Activated T-cell treated with anti-CD3 and anti-CD28 coated beads for 4 hours (primary cell): ENCODE data around the gene TAF6.
"Not testable (repeated sequence)": the region's sequence is repeated elsewhere in the genome, so short reads cannot be mapped to it uniquely, and the experiment has no call there.

Experiments
- DNase-seq: peaks from one replicate; pipeline ENCODE4 v3.0.0-alpha.2; 2020

The TAF6 gene

DNA sequence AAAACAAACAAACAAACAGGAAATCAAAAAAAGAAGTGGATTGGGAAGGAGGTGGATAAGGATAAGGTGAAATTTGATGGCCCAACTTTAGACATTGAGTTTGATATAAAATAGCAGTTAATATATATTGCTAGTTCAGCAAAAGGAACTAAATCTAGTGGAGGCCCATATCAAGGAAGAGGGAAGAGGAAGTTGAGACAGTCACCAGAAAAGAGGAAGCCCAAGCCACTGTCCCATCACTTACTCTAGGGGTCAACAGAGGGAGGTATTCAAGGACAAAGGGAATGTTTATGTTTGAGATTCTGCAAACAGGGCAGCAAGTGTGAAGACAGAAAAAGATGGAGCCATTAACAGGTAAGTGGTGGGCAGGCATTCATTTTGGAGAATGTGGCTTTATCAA, 33.2 kb upstream of the TAF6 start:
- DNase-seq: no peak

DNA sequence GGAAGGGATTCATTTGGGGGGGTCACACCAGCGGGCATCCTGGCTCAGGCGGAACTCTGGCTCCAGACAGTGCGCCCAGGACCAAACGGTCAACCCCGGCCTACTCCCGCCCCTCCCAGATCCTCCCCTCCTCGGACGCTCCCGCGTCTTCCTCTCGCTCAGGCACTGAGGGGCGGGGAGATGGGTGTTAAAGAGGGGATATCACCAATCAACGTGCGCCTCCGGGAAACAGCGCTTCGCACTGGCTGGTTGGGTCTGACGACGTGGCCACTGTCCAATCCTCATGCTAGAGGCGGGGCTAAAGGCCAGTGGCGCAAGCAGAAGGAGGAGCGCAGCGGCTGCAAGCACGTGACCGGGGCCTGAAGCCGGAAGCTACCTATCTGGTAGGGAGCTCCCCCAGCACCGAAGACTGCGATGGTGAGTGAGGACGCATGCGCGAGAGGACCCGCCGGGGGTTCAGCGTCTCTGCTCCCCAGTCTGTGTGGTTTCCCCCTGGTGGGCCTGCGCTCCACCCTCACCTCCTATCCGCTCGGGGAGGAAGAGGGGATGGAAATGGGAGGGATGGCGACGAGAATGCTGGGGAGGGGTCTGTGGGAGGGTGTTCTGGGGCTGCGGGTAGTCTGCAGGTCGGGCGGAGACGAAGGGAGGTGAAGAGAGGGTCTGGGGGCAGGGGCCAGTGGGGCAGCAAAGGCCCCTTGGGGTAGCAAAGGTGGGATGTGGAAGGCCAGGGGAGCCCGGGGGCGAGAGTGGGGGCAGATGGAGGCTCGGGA, 29.6 kb upstream of the TAF6 start, which contains the start of gene LAMTOR4:
LAMTOR4 (plus strand) TSS at position 360 of the 770 bp plus-strand sequence; CDS start at position 415, 55 bp downstream.
- DNase-seq: peak; percentile 93

DNA sequence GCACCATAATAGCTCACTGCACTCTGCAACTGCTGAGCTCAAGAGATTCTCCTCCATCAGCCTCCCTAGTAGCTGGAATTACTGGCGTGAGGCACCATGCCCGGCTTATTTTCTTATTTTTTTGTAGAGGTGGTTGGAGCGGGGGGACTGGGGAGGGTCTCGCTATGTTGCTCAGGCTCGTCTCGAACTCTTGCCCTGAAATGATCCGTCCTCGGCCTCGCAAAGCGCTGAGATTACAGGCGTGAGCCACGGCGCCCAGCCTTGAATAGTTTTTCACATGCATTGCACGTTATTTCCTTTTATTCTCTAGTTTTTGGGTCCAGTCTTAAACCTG, 29.0 kb upstream of the TAF6 start:
- no peak for DNase-seq

DNA sequence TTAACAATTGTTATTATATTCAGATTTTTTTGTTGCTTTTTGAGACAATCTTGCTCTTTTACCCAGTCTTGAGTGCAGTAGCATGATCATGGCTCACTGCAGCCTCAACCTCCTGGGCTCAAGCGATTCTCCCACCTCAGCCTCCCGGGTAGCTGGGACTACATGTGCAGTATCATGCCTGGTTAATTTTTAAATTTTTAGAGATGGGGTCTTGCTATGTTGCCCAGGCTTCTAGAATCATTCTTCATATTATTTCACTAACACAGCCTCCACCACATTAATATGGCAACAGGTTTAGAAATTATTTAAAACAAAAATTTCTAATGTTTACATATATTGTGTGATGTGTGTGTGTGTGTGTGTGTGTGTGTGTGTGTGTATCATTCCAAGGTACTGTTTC, 28.1 kb upstream of the TAF6 start:
- DNase-seq: no peak

DNA sequence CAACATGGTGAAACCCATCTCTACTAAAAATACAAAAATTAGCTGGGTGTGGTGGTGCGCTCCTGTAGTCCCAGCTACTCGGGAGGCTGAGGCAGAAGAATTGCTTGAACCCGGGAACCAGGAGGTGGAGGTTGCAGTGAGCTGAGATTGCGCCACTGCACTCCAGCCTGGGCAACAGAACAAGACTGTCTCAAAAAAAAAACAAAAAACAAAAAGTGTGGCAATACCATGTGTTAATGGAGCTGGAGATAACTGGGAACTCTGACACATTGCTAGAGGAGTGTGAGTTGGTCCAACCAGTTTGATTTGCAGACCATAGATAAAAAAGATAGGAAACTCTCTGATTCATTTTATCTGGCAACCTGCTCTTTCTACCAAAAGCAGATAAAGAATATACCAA, 27.2 kb upstream of the TAF6 start:
- not testable (repeated sequence) for DNase-seq

DNA sequence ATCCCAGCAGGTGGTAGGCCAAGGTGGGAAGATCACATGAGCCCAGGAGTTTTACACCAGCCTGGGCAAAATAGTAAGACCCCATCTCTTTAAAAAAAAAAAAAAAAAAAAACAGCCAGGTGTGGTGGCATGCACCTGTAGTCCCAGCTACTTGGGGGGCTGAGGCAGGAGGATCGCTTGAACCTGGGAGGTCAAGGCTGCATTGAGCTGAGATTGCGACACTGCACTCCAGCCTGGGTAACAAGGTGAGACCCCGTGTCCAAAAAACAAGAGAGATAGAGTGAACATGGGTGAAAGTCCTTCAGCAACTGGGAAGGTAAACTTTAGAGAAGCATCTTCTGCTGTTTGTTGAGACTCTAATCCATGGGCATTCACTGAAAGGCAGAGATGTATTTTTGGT, 23.3 kb upstream of the TAF6 start:
- no peak for DNase-seq

DNA sequence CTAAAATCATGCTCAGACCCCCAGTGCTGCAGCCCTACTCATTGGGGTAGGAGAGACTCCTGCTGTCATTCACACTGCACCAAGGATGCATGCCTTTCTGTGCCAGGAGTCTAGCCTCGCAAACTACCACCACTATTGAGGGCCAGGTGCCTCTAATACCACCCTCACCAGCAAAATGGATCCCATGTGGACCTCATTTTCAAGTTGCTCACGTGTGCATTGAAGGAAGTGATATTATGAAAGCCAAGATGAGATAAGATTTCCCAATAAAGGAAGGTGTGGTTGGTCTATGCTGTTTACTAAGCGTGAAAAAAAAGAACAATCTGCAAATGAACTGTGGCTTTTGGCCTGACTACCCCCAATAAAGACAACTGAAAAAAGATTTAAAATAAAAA, 22.4 kb upstream of the TAF6 start:
- no peak for DNase-seq

DNA sequence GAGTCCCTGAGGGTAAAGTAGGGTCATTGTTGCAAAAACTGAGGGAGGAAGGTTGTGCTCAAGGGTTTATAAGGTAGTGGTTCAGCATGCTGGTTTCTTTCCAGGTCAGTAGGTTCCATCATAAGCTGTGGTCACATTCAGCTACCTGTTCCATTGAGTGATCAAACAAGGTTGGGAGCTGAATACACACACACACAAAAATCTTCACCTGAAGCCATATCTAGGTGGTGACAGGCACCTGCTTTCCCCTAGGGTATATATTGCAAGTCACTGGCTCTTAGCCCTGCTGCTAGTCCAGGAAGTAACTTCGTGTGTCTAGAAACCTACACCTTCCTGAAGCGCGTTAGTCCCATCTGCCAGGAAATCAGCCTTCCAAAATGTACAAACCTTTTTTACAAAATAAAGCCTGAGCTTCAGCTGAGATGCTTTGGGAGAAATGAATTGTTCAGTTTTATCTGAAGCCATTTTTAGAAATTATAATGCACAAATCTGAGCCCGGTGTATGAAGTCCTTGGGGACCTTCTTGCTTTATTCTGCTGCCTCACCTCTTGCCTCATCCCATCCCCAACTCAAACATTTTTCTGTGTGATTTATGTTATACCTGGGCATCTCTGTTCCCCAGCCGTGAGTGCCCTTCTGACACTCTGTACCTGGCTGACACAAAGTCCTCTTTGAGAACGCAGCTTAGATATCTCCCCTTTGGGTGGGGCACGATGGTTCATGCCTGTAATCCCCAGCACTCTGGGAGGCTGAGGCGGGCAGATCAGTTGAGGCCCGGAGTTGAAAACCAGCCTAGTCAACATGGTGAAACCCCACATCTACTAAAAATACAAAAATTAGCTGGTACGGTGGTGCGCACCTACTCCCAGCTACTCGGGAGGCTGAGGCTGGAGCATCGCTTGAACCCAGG, 18.9 kb upstream of the TAF6 start:
- DNase-seq: no peak

DNA sequence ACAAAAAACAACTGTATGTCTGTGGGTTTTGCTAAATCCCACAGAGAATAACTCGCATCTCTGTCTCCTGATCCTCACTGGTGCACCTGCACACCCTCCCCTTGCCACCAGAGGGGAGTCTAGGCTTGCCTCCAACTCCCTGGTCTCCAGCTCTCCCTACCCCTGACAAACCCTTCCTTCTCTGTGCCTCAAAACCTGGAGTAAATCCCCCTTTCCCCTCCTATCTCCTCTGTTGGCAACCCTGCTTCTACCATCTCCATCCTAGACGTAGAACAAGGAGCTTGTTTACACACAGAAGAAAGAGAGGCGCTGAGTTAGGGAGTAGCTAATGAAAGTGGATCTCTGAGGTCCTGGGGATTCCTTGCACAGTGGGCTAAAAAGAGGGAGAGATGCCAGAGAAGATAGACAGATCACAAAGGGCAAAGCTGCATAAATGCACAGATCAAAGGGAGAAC, 13.6 kb upstream of the TAF6 start:
- peak; percentile 50 for DNase-seq

DNA sequence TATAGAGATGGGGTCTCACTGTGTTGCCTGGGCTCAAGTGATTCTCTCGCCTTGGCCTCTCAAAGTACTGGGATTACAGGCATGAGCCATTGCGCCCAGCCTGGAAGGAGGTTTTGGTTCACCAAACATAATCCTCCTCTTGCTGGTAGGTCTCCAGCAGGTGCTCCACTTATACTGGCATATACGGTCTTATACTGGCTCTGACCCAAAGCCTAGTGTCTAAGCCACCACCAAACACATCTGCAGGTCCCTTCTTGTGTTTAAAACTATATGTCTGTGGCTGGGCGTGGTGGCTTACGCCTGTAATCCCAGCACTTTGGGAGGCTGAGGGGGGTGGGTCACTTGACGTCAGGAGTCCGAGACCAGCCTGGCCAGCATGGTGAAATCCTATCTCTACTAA, 13.0 kb upstream of the TAF6 start:
- no peak for DNase-seq

DNA sequence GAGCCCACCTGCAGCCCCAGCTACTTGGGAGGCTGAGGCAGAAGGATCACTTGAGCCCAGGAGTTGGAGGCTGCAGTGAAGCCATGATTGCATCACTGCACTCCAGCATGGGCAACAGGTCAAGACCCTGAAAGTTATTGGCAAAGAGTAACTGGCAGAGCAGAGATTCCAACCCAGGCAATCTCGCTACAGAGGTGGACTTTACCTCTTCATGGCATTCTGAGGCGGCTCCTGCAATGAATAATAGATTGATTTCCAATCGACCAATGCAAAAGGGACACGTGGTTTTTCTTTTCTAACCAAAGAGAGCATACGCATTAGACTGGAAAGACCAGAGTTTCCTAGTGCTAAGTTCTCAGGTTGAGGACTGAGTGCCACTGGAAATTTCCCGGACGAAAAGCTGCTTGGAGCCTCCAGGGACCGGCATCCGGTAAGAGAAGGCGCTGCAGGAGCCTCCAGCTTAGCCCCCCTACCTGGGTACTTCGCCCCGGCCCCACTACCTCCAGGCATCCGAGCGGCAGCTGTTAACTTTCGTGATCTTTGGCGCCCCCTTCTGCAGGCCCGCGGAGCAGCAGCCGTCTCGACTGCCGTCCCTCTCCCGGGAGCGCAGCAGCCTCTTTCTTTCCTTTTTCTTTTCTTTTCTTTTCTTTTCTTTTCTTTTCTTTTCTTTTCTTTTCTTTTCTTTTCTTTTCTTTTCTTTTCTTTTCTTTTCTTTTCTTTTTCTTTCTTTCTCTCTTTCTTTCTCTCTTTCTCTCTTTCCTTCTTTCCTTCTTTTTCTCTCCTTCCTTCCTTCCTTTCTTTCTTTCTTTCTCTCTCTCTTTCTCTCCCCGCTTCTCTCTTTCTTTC, 11.7 kb upstream of the TAF6 start:
- DNase-seq: peak; percentile 80

DNA sequence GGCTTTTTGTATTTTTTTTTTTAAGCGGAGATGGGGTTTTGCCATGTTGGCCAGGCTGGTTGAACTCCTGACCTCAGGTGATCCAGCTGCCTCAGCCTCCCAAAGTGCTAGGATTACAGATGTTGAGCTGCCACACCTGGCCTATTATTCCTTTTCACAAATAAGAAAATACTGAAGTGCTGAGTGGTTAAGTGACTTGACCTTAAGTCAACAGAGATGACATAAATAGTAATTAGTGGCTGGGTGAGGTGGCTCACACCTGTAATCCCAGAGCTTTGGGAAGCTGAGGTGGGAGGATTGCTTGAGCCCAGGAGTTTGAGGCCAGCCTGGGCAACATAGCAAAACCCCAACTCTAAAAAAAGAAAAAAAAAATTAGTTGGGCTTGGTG, 11.1 kb upstream of the TAF6 start:
- not testable (repeated sequence) for DNase-seq

DNA sequence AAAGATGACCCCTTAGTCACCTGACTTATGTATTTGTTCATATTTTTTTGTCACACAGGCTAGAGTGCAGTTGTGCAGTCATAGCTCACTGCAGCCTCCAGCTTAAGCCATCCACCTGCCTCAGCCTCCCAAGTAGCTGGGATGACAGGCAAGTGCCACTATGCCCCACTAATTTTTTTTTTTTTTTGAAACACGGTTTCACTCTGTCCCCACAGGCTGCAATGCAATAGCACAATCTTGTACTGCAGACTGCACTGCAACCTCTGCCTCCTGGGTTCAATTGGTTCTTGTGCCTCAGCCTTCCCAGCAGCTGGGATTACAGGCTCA, 9.4 kb upstream of the TAF6 start:
- no peak for DNase-seq

DNA sequence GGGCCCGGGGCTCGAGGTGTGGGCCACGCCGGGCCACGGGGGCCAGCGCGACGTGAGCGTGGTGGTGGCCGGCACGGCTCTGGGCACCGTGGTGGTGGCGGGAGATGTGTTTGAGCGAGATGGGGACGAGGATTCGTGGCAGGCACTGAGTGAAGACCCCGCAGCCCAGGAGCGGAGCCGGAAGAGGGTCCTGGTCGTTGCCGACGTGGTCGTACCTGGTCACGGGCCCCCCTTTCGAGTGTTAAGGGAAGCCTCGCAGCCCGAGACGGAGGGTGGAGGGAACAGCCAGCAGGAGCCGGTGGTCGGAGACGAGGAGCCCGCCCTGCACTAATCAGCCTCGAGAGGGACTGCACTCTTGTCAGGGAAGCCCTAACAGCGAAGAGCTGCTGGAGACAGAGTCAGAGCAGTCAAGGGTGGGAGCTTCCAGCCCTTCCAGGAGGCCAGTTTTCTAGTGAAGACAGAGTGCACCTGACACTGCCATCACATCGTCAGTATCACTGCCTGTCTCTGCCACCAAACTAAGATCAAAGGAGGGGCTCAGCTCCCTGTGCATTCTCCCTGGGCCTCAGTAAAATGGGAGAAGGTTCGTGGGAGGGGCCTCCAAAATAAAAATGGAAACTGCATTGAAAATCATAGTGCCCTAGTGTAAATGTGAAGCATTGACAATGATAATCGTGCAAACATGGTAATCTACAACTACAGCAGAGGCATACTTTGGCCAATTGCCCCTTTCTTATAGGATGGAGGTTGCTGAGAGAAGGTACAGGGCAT, 8.9 kb upstream of the TAF6 start:
- DNase-seq: no peak

DNA sequence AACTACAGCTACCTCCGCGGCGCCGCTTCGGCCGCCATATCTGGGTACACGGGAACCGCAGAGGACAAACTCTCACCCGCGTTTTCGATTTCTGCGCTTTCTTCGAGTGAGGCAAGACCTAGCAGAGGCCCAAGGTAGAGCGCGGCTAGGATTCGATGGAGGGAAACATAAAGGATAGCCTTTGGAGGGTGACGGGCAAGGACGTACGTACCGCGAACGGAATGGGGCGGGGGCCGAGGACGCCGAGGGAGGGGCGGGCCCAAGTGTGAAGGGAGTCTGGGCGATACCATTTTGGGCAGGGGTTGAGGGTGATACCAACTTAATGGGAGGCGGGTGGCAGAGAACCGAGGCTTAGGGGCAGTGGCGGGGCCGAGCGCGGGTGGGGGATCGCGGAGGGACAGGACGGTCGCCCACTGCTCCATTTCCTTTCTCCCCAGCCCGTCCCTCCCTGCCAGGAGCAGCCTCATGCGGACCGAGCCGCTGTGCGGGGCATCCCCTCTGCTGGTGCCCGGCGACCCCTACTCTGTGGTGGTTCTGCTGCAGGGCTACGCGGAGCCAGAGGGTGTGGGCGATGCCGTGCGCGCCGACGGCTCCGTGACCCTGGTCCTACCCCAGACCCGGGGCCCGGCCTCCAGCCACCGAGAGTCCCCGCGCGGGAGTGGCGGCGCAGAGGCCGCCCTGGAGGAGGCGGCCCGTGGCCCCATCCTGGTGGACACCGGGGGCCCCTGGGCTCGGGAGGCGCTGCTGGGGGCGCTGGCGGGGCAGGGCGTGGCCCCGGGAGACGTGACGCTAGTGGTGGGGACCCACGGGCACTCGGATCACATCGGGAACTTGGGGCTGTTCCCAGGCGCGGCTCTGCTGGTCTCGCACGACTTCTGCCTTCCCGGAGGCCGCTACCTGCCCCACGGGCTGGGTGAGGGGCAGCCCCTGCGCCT, 8.0 kb upstream of the TAF6 start, which contains the start of gene MBLAC1:
MBLAC1 (plus strand) TSS at position 37 of the 935 bp plus-strand sequence; CDS start at position 466, 429 bp downstream.
- DNase-seq: peak; percentile 92

DNA sequence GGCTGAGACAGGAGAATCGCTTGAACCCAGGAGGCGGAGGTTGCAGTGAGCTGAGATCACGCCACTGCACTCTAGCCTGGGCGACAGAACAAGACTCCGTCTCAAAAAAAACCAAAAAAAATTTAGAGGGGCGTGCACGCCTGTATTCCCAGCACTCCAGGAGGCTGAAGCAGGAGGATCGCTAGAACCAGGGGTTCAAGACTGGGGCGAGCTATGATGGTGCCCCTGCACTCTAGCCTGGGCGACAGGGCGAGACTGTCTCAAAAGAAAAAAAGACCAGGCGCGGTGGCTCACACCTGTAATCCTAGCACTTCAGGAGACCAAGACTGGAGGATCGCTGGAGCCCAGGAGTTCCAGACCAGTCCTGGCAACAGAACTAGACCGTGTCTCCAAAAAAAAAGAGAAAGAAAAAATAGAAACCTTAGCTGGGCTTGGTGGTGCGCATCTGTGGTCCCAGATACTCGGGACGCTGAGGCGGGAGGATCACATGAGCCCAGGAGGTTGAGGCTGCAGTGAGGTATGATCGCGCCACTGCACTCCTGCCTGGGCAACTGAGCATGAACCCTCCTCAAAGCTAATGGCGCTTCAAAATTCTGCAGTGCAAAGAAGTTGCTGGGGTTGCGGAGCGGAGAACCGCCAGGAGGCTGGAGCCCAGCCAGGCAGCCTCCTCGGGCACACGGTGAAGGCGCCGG, 7.2 kb upstream of the TAF6 start:
- no peak for DNase-seq

DNA sequence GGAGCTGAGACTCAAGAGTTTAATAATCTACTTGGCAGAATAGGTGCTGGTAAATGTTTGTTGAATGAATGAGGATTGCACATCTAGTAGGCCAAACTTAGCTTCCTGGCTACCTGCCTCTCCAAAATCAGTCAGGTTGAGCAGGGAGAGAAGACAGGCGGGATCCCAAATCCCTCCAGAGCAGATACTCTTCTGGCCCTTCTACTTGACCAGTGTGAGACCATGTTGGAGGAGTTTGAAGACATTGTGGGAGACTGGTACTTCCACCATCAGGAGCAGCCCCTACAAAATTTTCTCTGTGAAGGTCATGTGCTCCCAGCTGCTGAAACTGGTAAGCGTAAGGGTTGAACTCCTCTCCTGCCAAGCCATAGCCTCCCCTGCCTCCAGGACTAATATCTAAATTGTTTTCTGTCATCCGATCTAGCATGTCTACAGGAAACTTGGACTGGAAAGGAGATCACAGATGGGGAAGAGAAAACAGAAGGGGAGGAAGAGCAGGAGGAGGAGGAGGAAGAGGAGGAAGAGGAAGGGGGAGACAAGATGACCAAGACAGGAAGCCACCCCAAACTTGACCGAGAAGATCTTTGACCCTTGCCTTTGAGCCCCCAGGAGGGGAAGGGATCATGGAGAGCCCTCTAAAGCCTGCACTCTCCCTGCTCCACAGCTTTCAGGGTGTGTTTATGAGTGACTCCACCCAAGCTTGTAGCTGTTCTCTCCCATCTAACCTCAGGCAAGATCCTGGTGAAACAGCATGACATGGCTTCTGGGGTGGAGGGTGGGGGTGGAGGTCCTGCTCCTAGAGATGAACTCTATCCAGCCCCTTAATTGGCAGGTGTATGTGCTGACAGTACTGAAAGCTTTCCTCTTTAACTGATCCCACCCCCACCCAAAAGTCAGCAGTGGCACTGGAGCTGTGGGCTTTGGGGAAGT, 5.4 kb upstream of the TAF6 start:
- DNase-seq: no peak

DNA sequence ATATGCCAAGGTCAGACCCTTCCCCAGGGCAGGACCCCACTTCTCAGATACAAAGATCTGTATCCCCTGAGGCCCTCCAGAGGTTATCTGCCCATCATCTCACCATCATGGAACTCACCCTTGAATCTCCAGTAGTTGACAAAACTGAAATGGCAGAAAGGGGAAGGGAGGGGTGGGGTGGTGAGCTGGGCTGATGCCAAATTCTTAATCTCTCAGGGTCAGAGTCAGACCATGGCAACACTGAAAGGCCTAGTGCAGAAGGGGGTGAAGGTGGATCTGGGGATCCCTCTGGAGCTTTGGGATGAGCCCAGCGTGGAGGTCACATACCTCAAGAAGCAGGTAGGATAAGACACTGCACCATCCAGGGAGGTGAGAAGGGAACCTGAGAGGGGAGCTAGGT, 3.4 kb upstream of the TAF6 start:
- DNase-seq: no peak

DNA sequence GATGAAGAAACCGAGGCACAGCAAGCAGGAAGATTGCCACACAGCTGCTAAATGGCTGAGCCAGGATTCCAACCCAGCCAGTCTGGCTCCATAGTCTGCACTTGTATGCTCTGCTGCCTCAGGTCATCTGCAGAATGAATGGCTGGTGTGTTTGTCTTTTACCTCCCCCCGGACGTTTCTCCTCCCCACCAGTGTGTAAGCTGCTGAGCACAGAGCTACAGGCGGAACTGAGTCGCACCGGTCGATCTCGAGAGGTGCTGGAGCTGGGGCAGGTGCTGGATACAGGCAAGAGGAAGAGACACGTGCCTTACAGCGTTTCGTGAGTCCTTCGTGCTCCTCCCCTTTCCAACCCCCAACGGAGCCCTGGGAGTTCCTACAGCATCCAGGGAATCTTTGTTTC, 2.9 kb upstream of the TAF6 start:
- DNase-seq: no peak

DNA sequence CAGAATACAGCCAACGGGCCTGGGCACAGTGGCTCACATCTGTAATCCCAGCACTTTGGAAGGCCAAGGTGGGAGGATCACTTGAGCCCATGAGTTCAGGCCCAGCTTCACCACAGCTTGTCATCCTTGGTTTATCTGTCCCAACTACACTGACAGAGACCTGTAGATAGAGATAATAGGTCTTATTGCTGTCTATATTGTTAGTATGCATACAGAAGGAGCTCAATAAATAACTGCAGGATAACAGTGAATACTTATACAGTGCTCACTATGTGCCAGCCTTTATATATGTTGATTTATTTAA, 1.5 kb upstream of the TAF6 start:
- no peak for DNase-seq
